Fibroblast of lung (primary cell): ENCODE measurements around the gene ITIH2.

Experiments
- CTCF ChIP-seq, 2 donors: IDR thresholded peaks in 1 of 2; conservative IDR thresholded peaks in 1 of 2; 1 replicate in 1 of 2; 2 replicates in 1 of 2; pipeline ENCODE4 v1.5.1; 2011 to 2012; ENCODE audit warnings: low read length in 2 of 2, control low read depth in 1 of 2, inconsistent platforms in 1 of 2, low read depth in 1 of 2, mild to moderate bottlenecking in 1 of 2
- EZH2 ChIP-seq: IDR thresholded peaks from 2 replicates; pipeline ENCODE4 v1.5.1; 2012; ENCODE audit warnings: low read length, control low read depth, mild to moderate bottlenecking; ENCODE audit errors: missing control alignments

- TF ChIP-seq CTCF (conservative IDR thresholded peaks at IDR 0.05 in 1 of 2, IDR thresholded peaks at IDR 0.05 in 1 of 2; ENCODE audit: low read depth in 1 of 2, low read length in 2 of 2) (peak; percentile 77 to 95), EZH2 (no peak)
Measured at GRCh38 chr10:7687228-7687907, 15.7 kb upstream of the ITIH2 start.
